ENCODE results near the gene TLCD5. TPM values are rescaled to one million over a fixed set of nuclear protein-coding genes. Genes with fewer than 3 reads are reported as not detected.

Gene TLCD5
- polyA plus RNA-seq, 1 donor (not counting 4 experiments of a cell fraction or from before 2014, with no cell fraction given): 4.0 TPM

DNA sequence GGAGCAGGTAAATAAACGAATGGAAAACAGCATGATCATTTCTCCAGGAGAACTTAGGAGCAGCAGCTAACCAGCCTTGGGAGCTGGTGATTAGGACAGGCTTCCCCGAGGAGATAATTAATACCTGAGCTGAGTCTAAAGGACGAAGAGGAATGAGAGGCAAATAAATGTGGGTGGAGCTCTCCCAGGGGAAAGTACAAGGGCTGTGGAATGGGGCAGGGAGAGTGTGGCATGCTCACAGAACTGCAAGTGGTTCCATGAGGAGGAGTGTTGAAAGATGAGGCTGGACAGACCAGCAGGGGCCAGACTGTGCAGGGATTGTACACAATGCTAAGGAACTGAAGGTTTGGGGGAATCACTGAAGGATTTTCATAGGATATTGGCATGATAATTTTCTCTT, 14.2 kb upstream of the TLCD5 start:
- DNase-seq (ENCODE audit: low read depth, low spot score): no peak
- FAIRE-seq: no peak

DNA sequence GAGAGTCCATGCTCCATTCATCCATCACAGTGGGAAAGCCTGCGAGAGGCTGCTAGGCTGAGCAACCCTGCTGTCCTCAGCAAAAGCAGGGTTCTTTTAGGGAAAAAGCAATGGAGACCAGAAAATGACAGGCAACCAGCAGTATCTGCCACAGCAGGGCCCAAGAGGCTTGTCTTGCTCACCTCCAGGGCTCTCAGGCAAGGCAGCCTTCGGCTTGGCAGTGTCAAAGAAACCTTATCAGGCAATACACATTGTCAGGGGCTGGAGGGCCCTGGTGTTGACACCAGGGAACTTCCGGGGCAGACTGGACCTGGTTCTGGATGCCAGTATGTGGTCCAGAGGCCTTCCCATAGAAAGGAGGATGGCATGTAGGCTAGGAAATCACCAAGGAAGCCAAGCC, 10.2 kb upstream of the TLCD5 start:
- H3K27ac ChIP-seq (ENCODE audit: control insufficient read depth, insufficient read depth, low read length): no peak overlapping the region
- no peaks in the 10 kb centered on the region for H3K9me1 ChIP-seq (ENCODE audit: control insufficient read depth, extremely low read depth, insufficient read depth, low read length)
- dilution Hi-C loops (cut with MboI; ENCODE audit: extremely low pct_ligation_motif_present, low sequenced_read_pairs): no loop called here
- no peak overlapping the region for H3K9ac ChIP-seq (ENCODE audit: control insufficient read depth, extremely low read depth, insufficient read depth, low read length)
- H3K27me3 ChIP-seq (ENCODE audit: control insufficient read depth, extremely low read depth, insufficient read depth, low read length): no peaks in the 10 kb centered on the region
- H3K4me2 ChIP-seq (ENCODE audit: control insufficient read depth, extremely low read depth, insufficient read depth, low read depth, low read length): no peak overlapping the region
- no peaks in the 10 kb centered on the region for H3K79me2 ChIP-seq (ENCODE audit: control insufficient read depth, insufficient read depth, low read length)
- no peak overlapping the region for H2AFZ ChIP-seq (ENCODE audit: control insufficient read depth, low read length)
- no peak for TF ChIP-seq EZH2 (IDR thresholded peaks at IDR 0.05; ENCODE audit: low read length)
- TF ChIP-seq, protein P1, sequence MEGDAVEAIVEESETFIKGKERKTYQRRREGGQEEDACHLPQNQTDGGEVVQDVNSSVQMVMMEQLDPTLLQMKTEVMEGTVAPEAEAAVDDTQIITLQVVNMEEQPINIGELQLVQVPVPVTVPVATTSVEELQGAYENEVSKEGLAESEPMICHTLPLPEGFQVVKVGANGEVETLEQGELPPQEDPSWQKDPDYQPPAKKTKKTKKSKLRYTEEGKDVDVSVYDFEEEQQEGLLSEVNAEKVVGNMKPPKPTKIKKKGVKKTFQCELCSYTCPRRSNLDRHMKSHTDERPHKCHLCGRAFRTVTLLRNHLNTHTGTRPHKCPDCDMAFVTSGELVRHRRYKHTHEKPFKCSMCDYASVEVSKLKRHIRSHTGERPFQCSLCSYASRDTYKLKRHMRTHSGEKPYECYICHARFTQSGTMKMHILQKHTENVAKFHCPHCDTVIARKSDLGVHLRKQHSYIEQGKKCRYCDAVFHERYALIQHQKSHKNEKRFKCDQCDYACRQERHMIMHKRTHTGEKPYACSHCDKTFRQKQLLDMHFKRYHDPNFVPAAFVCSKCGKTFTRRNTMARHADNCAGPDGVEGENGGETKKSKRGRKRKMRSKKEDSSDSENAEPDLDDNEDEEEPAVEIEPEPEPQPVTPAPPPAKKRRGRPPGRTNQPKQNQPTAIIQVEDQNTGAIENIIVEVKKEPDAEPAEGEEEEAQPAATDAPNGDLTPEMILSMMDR (optimal IDR thresholded peaks at IDR 0.05 in 1 of 3, IDR thresholded peaks at IDR 0.05 in 1 of 3, conservative IDR thresholded peaks at IDR 0.05 in 1 of 3; ENCODE audit: extremely low read depth in 1 of 3, insufficient read depth in 2 of 3, low read length in 3 of 3): no peak
- peaks cover 17% of the 10 kb centered on the region for H3K4me1 ChIP-seq (ENCODE audit: control insufficient read depth, extremely low read depth, insufficient read depth, low read length)
- DNase-seq (ENCODE audit: low read depth, low spot score) (no peak), FAIRE-seq (no peak)
- H3K9me3 ChIP-seq (ENCODE audit: control insufficient read depth, low read depth, low read length): no peaks in the 10 kb centered on the region
- H3K36me3 ChIP-seq (ENCODE audit: control insufficient read depth in 2 of 2, extremely low read depth in 1 of 2, insufficient read depth in 2 of 2, low read length in 2 of 2): no peaks in the 10 kb centered on the region
- H3K4me3 ChIP-seq (ENCODE audit: control insufficient read depth in 2 of 3, extremely low read depth in 1 of 3, insufficient read depth in 2 of 3, low read depth in 1 of 3, low read length in 3 of 3): no peak overlapping the region
- no peaks in the 10 kb centered on the region for H4K20me1 ChIP-seq (ENCODE audit: control insufficient read depth, extremely low read depth, insufficient read depth, low read length)

More for the DNA sequence above, 14.2 kb upstream of the TLCD5 start:
- no peak overlapping the region for H3K9ac ChIP-seq (ENCODE audit: control insufficient read depth, extremely low read depth, insufficient read depth, low read length)
- no peaks in the 10 kb centered on the region for H3K27me3 ChIP-seq (ENCODE audit: control insufficient read depth, extremely low read depth, insufficient read depth, low read length)
- H3K4me1 ChIP-seq (ENCODE audit: control insufficient read depth, extremely low read depth, insufficient read depth, low read length): peaks cover 19% of the 10 kb centered on the region
- no peak overlapping the region for H2AFZ ChIP-seq (ENCODE audit: control insufficient read depth, low read length)
- no peak overlapping the region for H3K4me2 ChIP-seq (ENCODE audit: control insufficient read depth, extremely low read depth, insufficient read depth, low read depth, low read length)
- TF ChIP-seq, protein P1 (optimal IDR thresholded peaks at IDR 0.05 in 1 of 3, IDR thresholded peaks at IDR 0.05 in 1 of 3, conservative IDR thresholded peaks at IDR 0.05 in 1 of 3; ENCODE audit: extremely low read depth in 1 of 3, insufficient read depth in 2 of 3, low read length in 3 of 3): no peak
- no peak for TF ChIP-seq EZH2 (IDR thresholded peaks at IDR 0.05; ENCODE audit: low read length)
- H3K9me1 ChIP-seq (ENCODE audit: control insufficient read depth, extremely low read depth, insufficient read depth, low read length): no peaks in the 10 kb centered on the region
- no peaks in the 10 kb centered on the region for H3K9me3 ChIP-seq (ENCODE audit: control insufficient read depth, low read depth, low read length)
- no peak overlapping the region for H3K4me3 ChIP-seq (ENCODE audit: control insufficient read depth in 2 of 3, extremely low read depth in 1 of 3, insufficient read depth in 2 of 3, low read depth in 1 of 3, low read length in 3 of 3)
- H3K27ac ChIP-seq (ENCODE audit: control insufficient read depth, insufficient read depth, low read length): no peak overlapping the region
- no peaks in the 10 kb centered on the region for H4K20me1 ChIP-seq (ENCODE audit: control insufficient read depth, extremely low read depth, insufficient read depth, low read length)
- H3K79me2 ChIP-seq (ENCODE audit: control insufficient read depth, insufficient read depth, low read length): no peaks in the 10 kb centered on the region
- dilution Hi-C loops (cut with MboI; ENCODE audit: extremely low pct_ligation_motif_present, low sequenced_read_pairs): no loop called here
- H3K36me3 ChIP-seq (ENCODE audit: control insufficient read depth in 2 of 2, extremely low read depth in 1 of 2, insufficient read depth in 2 of 2, low read length in 2 of 2): no peaks in the 10 kb centered on the region
